Bronchial epithelial cell (primary cell): ENCODE measurements around the gene ARAP2. TPM values are rescaled to one million over a fixed set of nuclear protein-coding genes. Genes with fewer than 3 reads are reported as not detected.

Experiments
- DNase-seq: peaks from one replicate; pipeline ENCODE4 v3.0.0-alpha.2; 2010; ENCODE audit warnings: low read depth
- FAIRE-seq: peaks from 2 replicates; lab custom pipeline; 2011; peaks lifted over from hg19 to GRCh38; lab: Jason Lieb, UNC
- H3K27me3 ChIP-seq: 2 replicates; pipeline ENCODE4 v1.5.1; 2011; ENCODE audit warnings: low read length; ENCODE audit not compliant: control insufficient read depth, insufficient read depth
- H3K36me3 ChIP-seq: 2 replicates; pipeline ENCODE4 v1.5.1; 2011; ENCODE audit warnings: low read length; ENCODE audit not compliant: control insufficient read depth, insufficient read depth
- H3K4me3 ChIP-seq: 2 replicates; pipeline ENCODE4 v1.5.1; 2011; ENCODE audit warnings: mild to moderate bottlenecking, low read depth, low read length, control low read depth
- CTCF ChIP-seq: IDR thresholded peaks from 2 replicates; pipeline ENCODE4 v1.5.1; 2011; ENCODE audit warnings: mild to moderate bottlenecking, moderate library complexity, low read length, control low read depth, inconsistent platforms; ENCODE audit not compliant: insufficient read depth, severe bottlenecking
- total RNA-seq: library from RNA; depleted of rRNA; stranded (reverse); fragments of >200 nt; gene quantifications from 2 replicates; pipeline ENCODE4 v1.2.1, GENCODE V29; 2014

The ARAP2 gene
- total RNA-seq, 1 donor from 2014 or later = 46.3 TPM

GRCh38 chr4:36269101-36269500 is 24.8 kb upstream of the ARAP2 start:
- TF ChIP-seq CTCF = no peak
- no peak for DNase-seq
- Histone ChIP-seq H3K36me3 (no peaks in the 10 kb centered on the region), H3K4me3 (no peak overlapping the region), H3K27me3 (no peaks in the 10 kb centered on the region)
- no peak for FAIRE-seq

- no peak for TF ChIP-seq CTCF
Observed at GRCh38 chr4:36267486-36268268, 23.4 kb upstream of the ARAP2 start.

GRCh38 chr4:36264207-36264826 is 20.0 kb upstream of the ARAP2 start:
- FAIRE-seq (no peak), DNase-seq (no peak)
- Histone ChIP-seq H3K27me3 (no peaks in the 10 kb centered on the region), H3K4me3 (no peak overlapping the region), H3K36me3 (no peaks in the 10 kb centered on the region)
- TF ChIP-seq CTCF = no peak

More at GRCh38 chr4:36267486-36268268, 23.4 kb upstream of the ARAP2 start:
- DNase-seq (peak; percentile 90), FAIRE-seq (no peak)
- no peaks in the 10 kb centered on the region for H3K36me3 ChIP-seq
- H3K27me3 ChIP-seq = no peaks in the 10 kb centered on the region
- H3K4me3 ChIP-seq = no peak overlapping the region

GRCh38 chr4:36260731-36261130 is 16.4 kb upstream of the ARAP2 start:
- no peak for DNase-seq
- Histone ChIP-seq H3K4me3 (no peak overlapping the region), H3K36me3 (no peaks in the 10 kb centered on the region), H3K27me3 (no peaks in the 10 kb centered on the region)
- TF ChIP-seq CTCF = no peak
- no peak for FAIRE-seq

- Histone ChIP-seq H3K36me3 (no peaks in the 10 kb centered on the region), H3K27me3 (no peaks in the 10 kb centered on the region), H3K4me3 (no peak overlapping the region)
- TF ChIP-seq CTCF = no peak
- no peak for FAIRE-seq
- no peak for DNase-seq
Observed at GRCh38 chr4:36256398-36256891, 12.1 kb upstream of the ARAP2 start.
